Astrocyte of the cerebellum (primary cell): ENCODE results near the gene AFF3.

ENCODE experiments used
- DNase-seq: peaks from one replicate; pipeline ENCODE4 v3.0.0-alpha.2; 2011; ENCODE audit warnings: low read depth
- H3K4me3 ChIP-seq: 2 replicates; pipeline ENCODE4 v1.5.1; 2011; ENCODE audit warnings: mild to moderate bottlenecking, low read depth, low read length, moderate library complexity
- CTCF ChIP-seq: IDR thresholded peaks from 2 replicates; pipeline ENCODE4 v1.5.1; 2012; ENCODE audit warnings: low read length, low read depth, moderate library complexity, mild to moderate bottlenecking; ENCODE audit errors: missing control alignments
- in situ Hi-C: cut with HindIII; loops from 2 replicates; pipeline ENCODE4 v1.10.0; 2017; ENCODE audit warnings: low sequenced_read_pairs

Gene AFF3

GRCh38 chr2:99615247-99615771, 527.1 kb downstream of the AFF3 start:
- peak; percentile 22 for TF ChIP-seq CTCF
- in situ Hi-C loops, result no loop called here
- no peak overlapping the region for H3K4me3 ChIP-seq
- no peak for DNase-seq

- H3K4me3 ChIP-seq, result no peak overlapping the region
- DNase-seq, result no peak
- in situ Hi-C loops, result loop anchor here (5.0 kb wide), 1 partner anchor 48 kb away; no protein-coding TSS in a partner anchor
- TF ChIP-seq CTCF, result no peak
Measured at GRCh38 chr2:99613980-99614379, 528.4 kb downstream of the AFF3 start.

GRCh38 chr2:99611786-99612185, 530.6 kb downstream of the AFF3 start:
- no peak overlapping the region for H3K4me3 ChIP-seq
- in situ Hi-C loops, result loop anchor here (5.0 kb wide), 1 partner anchor 51 kb away; no protein-coding TSS in a partner anchor
- no peak for DNase-seq
- TF ChIP-seq CTCF, result no peak

GRCh38 chr2:99611034-99611433, 531.4 kb downstream of the AFF3 start:
- in situ Hi-C loops, result loop anchor here (5.0 kb wide), 1 partner anchor 51 kb away; no protein-coding TSS in a partner anchor
- no peak overlapping the region for H3K4me3 ChIP-seq

GRCh38 chr2:99609851-99610381, 532.5 kb downstream of the AFF3 start:
- in situ Hi-C loops, result loop anchor here (5.0 kb wide), 1 partner anchor 52 kb away; no protein-coding TSS in a partner anchor

More at GRCh38 chr2:99611034-99611433, 531.4 kb downstream of the AFF3 start:
- no peak for DNase-seq
- no peak for TF ChIP-seq CTCF

GRCh38 chr2:99608861-99609260, 533.5 kb downstream of the AFF3 start:
- TF ChIP-seq CTCF, result no peak
- in situ Hi-C loops, result no loop called here
- no peak for DNase-seq
- no peak overlapping the region for H3K4me3 ChIP-seq

More at GRCh38 chr2:99609851-99610381, 532.5 kb downstream of the AFF3 start:
- no peak overlapping the region for H3K4me3 ChIP-seq
- no peak for TF ChIP-seq CTCF
- no peak for DNase-seq
